ENCODE data around the gene MYOD1.
A peak's percentile ranks its signal among the peaks of the same experiment; 100 is the strongest.

The MYOD1 gene

GRCh38 chr11:17735818-17736578 lies 16.6 kb downstream of the MYOD1 start:
- DNase-seq, result no peak

- DNase-seq, result no peak
These were observed 17.2 kb downstream of the MYOD1 start for GRCh38 chr11:17736579-17736893.

GRCh38 chr11:17736930-17737817 lies 17.8 kb downstream of the MYOD1 start:
- DNase-seq, result no peak

- DNase-seq, result no peak
These were observed 19.0 kb downstream of the MYOD1 start for GRCh38 chr11:17738151-17738973.

GRCh38 chr11:17739945-17740338 lies 20.6 kb downstream of the MYOD1 start:
- DNase-seq, result no peak

GRCh38 chr11:17740649-17741235 lies 21.4 kb downstream of the MYOD1 start:
- no peak for DNase-seq

GRCh38 chr11:17741487-17741886 lies 22.1 kb downstream of the MYOD1 start:
- DNase-seq, result no peak

GRCh38 chr11:17742019-17742418 lies 22.6 kb downstream of the MYOD1 start:
- no peak for DNase-seq

GRCh38 chr11:17743026-17743807 lies 23.8 kb downstream of the MYOD1 start:
- DNase-seq, result no peak

GRCh38 chr11:17743808-17744119 lies 24.4 kb downstream of the MYOD1 start:
- DNase-seq, result peak; percentile 74

- DNase-seq, result peak; percentile 41
These were observed 25.0 kb downstream of the MYOD1 start for GRCh38 chr11:17744151-17744940.

- DNase-seq, result no peak
These were observed 25.8 kb downstream of the MYOD1 start for GRCh38 chr11:17745023-17745772.

- DNase-seq, result no peak
These were observed 26.7 kb downstream of the MYOD1 start for GRCh38 chr11:17746096-17746495.

GRCh38 chr11:17747131-17747955 lies 28.0 kb downstream of the MYOD1 start:
- no peak for DNase-seq

- DNase-seq, result no peak
These were observed 28.7 kb downstream of the MYOD1 start for GRCh38 chr11:17748044-17748443.

- DNase-seq, result no peak
These were observed 29.7 kb downstream of the MYOD1 start for GRCh38 chr11:17748761-17749721.

GRCh38 chr11:17750013-17750800 lies 30.8 kb downstream of the MYOD1 start:
- DNase-seq, result no peak

- no peak for DNase-seq
These were observed 31.4 kb downstream of the MYOD1 start for GRCh38 chr11:17750801-17751165.

Measured in fibroblast of skin of right quadriceps (primary cell).